GM03348 (cell line): ENCODE measurements around the gene MOK.

ENCODE experiments used
- DNase-seq: peaks from one replicate; pipeline ENCODE4 v3.0.0; 2012; ENCODE audit warnings: low spot score

Gene MOK

DNA sequence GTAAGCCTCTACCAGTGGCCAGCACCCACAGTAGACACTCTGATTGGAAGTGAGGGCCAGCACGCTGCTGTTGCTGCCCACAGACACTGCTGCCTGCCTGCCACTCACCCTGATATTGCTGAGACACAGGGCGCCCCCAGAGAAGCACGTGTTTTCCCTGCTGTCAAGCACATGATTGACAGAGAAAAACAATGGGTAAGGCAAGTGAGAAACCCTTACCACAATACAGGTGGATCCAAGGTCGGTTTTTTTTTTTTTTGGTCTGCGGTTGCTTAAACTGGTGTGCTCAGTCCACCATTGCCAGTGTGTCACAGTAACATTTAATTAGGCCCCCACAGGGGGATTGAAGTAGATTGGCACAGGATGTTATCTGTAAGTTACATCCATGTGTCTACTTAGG lies 99.4 kb downstream of the MOK start:
- no peak for DNase-seq

DNA sequence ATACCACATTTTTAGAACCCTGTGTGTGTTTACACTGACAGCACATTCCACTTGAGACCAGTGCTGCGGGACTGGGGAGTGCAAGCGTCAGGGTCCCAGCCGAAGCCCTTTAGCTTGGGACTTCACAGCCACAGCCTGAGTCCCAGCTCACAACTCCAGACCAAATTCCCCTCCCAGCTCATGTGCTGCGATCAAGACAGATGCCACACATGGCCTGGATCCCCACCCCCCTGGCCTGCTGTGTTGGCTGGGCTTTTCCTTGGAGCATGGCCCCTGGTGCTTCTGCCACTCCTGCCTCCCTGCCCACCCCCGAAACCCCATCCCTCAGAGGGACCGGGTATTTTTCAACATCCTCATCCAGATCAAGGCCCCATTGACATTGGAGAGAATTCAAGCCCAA lies 101.6 kb downstream of the MOK start:
- DNase-seq, result no peak

DNA sequence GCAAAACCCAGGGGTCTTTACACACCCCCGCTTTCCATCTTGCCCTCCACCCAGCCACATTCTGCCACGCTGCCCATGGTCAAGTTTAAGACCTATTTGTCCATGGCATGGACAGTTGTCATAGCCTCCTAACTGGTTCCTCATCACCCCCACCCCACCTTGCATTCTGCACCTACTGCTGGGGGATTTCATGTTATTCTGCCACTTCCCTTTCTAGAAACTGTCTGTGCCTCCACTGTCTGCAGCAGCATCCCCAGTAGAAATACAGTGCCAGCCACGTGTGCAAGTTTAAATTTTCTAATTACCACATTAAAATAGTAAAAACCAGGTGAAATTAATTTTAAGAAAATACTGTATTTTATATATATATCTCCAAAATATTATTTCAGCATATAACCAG lies 102.0 kb downstream of the MOK start:
- no peak for DNase-seq

DNA sequence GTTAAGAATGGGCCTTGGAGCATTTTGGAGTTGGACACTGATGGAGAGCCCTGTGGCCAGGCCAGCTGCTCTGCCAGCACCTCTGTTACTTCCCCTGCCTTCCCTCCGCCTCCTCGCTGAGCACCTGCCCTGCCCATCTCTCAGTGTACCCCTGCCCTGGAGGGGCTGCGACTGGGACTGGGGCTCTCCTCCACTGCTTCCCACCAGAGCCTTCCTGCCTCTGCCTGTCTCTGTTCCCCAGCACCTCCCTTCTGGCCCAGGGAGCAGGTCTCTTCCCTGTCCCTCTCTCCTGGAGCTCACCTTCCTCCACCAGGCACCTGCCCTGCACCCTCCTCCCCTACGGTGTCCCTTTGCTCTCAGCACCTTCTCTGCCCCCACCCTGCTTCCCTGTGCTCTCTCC lies 103.2 kb downstream of the MOK start:
- DNase-seq, result no peak

DNA sequence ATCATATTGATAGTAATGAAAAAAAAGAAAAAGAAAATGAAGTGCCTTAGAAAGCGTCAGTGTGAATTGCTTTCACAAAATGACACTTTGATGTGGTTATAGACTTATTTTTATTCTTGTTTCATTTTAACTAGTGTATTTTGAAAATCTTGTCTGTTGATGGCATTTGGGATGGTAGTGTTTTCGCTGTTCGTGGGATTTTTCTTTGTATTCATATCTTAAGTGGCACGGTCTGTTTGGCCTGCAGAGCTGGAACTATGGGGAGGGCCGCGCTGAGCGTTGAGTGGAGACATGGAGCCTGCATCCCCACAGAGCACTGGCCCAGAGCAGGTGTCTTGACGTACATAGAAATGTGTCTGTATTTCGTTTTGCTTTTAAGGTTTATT lies 103.6 kb downstream of the MOK start:
- DNase-seq, result no peak

DNA sequence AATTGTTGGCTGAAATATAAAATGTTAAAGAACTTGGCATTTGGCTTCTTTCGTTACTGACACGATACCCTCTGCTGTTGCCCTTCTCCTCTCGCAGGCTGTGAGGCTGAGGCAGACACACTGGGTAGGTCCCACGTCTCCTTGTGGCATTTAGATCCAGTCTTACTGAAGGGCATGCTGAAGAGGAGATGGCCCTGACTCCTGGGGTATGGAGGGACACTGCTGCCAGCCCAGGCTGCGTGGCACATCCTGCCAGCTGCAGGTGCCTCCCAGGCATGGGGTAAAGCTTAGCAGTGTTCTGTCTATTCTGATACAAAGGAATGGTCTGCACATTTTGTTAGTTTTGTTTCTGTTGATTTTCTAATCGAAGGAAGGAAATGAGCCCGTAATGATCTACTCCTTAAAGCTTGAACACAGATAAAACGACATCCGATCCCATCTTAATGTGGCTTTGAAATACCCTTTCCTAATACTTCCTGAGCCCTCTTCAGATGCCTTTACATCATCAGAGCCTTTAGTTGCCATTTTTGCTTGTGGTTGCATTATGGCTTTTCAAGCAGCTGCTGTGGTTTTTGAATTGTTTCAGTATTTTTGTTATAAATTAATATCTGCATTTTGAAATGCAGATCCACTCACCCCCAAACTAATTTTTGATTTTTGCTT lies 104.1 kb downstream of the MOK start:
- no peak for DNase-seq

DNA sequence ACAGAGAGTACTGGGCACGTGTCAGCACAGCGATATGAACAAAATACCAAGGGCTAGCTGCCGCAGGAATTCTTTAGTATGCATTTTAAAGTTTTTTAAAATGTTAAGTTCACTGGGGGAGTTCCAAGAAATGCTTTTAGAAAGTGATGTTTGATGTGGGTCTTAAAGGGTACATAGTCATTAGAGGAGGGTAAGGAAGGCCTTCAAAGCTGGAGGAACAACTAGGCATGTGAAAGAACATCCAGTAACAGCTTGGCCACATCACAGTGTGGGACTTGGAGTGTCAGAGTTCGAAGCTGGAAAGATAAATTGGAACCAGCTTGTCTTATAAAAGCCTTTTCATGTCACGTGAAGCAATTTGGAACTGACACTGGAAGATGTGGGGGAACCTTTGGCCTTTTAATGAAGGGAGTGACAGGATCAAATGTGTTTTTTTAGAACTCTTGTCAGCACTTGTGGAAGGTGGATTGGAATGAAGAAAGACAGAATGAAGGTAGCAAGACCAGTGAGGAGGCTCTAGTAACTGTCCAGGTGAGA lies 107.6 kb downstream of the MOK start:
- no peak for DNase-seq

DNA sequence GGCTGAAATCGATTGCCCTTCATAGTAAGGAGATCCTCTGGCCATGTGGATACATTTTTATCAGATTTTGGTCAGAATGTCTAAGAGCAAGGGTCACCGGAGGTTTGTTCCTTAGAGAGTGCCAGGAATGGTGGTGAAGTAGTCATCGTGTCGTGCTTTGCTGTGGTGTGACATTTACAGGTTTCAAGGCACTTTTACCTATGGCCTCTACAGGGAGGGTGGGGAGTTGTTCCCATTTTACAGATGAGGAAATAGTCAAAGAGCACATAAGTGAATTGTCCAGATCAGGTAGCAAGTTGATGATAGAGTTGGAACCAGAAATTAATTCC lies 108.1 kb downstream of the MOK start:
- no peak for DNase-seq

DNA sequence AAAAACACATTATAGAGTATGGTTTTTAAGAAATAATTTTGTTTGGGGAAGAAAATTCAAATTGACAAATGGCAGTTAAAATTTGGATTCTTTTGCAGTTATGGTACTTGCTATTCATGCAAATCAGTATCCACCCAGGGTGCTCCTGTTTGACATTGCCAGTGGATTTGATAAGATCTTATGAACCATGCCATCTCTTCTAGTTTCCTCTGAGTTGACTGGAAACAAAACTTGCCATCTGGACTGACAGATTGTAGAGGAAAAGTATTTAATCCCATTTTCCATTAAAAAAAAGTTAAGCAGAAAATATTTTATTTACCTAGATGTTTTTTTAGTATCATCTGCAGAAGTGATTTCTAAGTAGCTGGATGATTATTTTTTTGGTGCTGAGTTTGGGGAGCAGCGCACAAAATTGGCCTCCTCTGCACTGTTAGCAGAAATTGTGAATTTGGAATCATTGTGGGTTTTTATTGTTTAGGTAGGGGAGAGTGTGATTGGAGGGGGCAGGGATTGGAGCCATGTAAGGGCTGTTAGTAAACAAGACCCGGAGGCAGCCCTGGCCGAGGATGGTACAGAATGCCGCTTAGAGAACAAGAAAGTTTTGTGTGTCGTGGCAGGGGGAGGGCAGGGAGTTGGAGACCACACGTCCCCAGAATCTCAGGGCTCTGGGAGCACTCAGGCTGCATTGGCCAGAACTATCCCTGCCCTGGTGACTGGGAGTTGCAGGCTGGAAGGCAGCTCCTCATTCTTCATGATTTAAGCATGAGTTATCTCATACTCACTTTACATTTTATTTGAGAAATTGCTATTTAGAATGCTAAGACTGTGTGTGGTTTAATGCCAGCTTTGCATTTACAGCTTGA lies 108.7 kb downstream of the MOK start:
- no peak for DNase-seq

DNA sequence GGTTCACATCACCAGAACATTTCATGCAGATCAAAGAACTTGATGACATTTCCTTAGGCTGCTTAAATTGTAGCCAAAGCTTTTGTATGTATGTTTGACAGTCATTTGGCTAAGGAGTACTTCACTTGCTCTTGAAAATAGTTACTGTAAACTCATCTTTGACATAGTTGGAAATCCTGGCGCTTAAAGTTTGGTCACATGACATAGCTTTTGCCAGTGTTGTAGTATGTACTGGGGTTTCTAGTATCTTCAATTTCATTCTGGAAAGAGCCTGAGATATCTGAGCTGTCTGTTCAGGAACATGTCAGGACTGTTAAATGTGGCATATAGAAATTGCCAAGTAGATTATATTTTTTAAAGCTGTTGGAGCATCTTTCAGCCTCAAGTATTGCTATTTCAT lies 109.5 kb downstream of the MOK start:
- DNase-seq, result no peak

DNA sequence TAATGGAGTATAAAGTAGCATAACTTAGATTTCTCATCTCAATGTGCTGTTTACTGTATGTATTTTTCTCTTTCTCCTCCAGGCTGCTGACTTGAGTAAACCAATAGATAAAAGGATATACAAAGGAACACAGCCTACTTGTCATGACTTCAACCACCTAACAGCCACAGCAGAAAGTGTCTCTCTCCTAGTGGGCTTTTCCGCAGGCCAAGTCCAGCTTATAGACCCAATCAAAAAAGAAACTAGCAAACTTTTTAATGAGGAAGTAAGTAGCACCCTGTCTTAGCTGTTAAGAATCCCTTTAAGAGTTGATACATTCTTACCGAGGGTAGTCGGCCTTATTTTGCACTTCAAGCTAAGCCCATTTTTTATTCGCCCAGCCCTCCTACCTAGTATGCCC lies 110.1 kb downstream of the MOK start:
- DNase-seq, result no peak

DNA sequence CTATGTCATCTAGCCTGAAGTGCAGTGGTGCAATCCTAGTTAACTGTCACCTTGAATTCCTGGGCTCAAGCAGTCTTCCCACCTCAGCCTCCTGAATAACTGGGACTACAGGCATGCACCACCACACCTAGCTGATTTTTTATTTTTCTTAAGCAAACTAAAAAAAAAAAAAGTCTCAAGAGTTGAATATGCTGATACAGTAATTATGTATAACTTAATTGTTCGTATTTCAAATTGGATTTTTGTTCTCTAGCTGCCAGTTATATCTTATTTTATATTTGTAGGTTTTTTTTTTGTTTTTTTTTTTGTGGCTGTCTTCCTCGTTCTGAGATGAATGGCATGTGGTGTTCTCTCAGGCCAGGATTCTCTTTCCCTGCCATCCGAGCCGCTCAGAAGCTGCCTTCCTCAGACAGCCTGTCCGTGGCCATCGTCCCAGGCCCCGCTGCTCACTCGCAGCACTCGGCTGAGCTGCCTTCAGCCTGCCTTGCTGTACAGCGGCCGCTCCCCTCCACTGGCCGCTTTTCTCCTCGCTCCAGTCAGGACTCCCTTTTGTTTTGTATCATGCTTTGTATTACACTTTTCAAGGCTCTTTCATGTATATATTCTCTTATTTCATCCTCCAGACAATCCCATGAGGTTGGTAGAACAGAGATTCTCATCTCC lies 112.0 kb downstream of the MOK start:
- DNase-seq, result no peak

DNA sequence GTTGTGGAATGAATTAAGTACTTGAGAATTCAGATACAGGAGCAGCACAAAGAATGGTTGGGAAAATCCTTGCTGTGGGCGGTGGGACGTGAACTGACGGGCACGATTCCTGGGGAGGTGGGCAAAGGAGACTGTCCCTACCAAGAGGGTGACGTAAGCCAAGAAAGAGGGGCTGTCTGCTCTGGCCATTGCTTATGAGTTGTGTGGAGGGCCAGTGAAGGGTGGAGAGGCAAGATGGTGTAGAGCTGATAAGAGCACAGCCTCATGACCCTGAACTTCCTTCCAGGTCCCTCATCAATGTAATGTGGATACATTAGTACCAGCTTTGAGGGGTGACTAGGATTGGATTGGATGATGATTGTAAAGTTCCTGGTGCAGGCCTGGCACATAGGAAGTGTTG lies 115.1 kb downstream of the MOK start:
- no peak for DNase-seq

DNA sequence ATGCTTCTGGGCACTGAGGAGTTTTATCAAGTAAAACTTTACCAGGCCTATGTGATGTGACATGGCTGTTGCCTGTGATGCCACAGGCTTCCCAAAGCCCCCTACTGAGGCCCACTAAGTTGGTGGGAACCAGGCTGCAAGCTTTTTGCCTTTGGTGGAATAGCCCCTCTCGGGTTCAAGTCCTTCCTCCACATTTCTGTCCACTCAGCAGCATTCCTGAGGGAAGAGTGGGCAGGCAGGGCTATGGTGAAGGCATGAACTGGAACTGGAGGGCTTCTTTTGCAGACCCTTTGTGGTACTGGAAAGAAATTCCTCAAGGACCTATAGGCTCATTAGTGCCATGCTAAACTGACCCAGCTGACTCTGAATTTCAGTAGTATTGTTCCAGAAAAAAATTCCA lies 116.8 kb downstream of the MOK start:
- DNase-seq, result no peak

DNA sequence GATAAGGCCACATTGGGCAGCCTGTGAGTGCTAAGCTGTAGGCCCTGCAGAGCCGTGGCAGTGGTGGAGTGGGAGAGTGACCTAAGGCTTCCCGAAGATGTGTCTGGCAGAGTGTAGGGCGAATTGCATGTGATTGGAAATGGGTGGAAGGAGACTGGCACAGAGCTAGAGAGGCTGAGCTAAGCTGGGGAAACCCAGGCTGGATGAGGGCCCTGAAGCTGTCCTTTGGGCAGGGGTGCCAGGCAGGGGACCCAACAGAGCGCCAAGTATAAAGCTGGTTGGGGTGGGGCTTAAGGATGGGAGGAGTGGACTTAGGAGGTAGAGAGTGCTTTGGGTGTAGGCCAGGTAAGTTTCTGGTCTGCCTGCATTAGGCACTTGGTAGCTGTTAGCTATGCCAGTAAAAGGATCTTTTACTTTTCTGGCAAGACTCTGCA lies 117.4 kb downstream of the MOK start:
- DNase-seq, result no peak

DNA sequence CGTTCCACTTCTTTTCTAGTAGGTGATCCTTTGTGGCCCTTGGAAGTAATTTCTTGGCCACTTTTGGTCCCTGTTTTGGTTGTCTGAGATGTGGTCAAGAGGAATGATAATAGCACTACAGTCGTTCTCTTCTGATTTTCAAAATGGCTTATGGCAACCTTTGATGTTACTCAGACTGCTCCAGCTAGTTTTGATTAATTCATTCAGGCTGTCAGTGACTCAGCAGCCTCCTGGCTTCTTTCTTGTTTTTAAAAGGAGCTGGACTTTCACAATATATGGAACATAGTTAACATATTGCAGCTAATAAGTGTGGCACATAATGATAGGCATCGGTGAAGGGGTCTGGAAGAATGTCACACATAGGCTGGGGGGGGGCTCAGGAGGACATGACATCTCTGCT lies 117.9 kb downstream of the MOK start:
- peak; percentile 83 for DNase-seq

DNA sequence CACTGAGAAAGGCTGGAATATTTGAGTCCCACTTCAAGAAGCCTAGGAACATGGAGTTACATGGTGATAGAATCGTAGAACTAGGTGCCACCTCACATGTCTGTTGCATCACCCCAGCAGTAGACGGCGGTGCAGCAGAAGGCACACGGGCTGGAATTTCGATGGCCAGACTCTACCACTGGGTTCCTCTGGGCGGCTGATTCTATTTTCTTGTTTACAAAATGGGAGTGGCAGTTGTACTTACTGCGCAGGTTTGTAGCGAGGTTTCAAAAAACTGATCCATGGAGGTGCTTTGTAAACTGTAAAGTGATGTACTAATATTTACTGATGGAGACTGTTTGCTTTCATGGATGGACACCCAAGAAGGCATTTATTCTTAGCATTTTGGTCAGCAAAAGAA lies 119.6 kb downstream of the MOK start:
- no peak for DNase-seq

DNA sequence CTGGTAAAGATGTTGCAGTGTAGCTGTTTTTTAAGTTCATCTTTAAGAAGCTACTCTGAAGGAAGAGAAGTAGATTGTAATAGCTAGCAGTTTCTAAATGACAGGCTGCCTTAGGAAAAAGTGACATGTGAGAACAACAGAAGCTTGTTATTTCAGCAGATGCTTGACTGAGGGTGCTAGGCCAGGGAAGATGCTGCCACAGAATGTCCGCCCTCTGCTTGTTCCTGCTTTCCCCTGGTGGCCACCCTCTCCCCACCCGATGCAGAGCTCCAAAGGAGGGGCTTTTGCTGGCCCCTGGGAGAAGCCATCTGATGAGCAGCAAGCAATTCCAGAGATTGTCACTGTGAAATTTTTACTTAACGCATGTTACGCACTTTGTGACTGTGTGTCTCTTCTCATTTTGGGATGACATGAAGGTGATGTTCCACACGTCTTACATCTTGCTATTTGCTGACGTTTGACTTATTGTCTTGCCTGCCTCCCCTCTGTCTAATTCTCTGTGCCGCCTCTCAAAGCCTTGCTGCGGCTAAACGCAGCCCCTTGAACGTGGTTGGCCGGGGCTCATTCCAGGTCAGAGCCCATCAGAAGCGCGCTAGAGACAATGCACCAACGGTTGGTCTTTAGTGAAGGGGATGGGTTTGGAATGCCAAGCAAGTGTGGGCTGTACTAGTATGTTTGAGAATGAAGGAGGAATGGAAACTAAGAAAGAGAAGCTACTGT lies 120.5 kb downstream of the MOK start:
- DNase-seq, result no peak

DNA sequence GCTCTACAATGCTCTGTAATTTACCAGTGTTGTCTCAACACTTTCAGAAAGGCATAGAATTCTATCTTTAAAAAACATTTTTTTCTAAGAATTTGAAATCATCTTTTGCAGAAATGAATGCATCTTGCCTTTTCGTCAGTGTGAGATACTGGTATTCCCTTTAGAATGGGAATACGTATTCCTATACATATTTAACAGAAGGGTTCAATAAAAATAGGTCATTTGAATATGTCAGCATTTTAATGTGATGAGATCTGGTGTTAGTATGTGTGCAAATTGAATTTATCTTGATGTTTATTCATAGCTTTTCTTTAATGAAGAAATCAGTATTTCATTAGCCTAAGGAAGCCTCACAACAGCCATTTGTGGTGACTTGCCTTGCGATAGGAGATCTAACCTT lies 121.1 kb downstream of the MOK start:
- DNase-seq, result no peak

DNA sequence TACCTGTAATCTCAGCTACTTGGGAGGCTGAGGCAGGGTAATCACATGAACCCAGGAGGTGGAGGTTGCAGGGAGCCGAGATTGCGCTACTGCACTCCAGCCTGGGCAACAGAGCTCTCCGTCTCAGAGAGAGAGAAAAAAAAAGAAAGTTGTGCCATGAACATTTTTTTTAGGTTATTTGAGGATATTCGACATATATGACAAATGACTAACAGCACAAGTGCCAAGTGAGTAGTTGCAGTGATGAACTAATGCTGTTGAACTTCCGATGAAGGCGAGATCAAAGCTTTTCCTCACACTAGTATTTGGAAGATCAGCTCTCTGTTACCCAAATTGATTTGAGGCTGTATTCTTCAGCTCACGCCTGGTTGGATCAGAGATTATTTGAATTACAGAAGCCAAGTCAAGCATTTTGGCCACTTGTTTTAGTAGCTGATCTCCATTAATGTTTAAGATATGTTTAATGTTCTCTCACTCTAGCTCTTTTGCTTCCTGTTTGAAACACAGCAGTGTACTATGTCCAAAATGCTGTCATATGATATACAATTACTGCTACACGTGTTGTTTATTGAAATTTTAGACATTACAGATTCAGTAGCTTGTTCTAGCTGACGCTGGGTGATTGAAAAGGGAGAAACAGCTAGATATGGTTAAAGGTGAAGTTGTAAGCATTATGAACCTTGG lies 121.9 kb downstream of the MOK start:
- no peak for DNase-seq

DNA sequence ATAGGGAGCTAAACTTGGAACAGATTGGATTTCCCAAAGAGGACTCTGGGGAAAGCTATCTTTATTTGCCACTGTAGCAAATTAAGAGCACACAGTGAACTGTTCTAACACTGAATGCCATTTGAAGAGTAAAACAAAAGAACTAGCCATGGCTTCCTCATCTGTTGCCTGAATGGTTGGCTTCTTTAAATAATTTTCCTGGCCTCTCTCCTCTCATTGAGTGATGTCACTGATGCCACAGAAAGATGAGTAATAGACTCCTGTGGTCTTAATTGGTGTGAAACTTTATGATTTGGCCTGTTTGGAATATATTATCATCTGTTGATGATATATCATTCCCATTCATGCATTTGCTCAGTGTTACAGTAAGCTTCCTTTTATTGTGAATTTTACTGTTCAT lies 122.8 kb downstream of the MOK start:
- DNase-seq, result peak; percentile 59

DNA sequence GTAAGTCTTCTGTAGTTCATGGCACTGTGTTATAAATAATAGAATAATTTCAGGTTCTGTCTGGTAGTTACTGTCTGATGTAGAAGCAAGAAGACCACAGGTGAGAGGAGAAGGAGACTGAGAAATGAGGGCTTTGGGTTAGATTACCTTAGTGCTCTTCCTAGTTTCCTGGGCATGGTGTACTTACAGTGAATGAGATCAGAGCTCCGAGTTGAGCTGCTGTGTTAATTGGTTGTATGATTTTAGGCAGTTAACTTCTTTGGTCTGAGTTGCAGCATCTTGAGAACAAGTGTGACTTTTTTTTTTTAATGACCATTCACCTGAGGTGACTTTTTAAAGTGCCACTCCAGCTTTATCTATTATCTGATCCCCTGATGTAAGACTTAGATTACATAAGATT lies 123.8 kb downstream of the MOK start:
- no peak for DNase-seq
